GM23338 (cell line): Measurements from ENCODE around the gene ZC3H12C. TPM values are rescaled to one million over a fixed set of nuclear protein-coding genes. Genes with fewer than 3 reads are reported as not detected.

Experiments
- ATAC-seq: fragments of 200-7000 bp; cut with Tn5 transposase; 3 replicates; pipeline ENCODE4 v1.9.1; 2020
- DNase-seq: peaks from one replicate; pipeline ENCODE4 v3.0.0-alpha.2; 2015; ENCODE audit warnings: low spot score
- H2AFZ ChIP-seq: fragments of 200-600 bp; sonication (generic); 2 replicates; pipeline ENCODE4 v1.8.0; 2016; ENCODE audit warnings: antibody characterized with exemption, mild to moderate bottlenecking, moderate library complexity
- H3F3A ChIP-seq: fragments of 200-600 bp; sonication (generic); replicated peaks from 2 replicates; pipeline ENCODE4 v1.8.0; 2017; ENCODE audit warnings: antibody characterized with exemption, mixed run types, low read depth
- H3K27ac ChIP-seq: fragments of 200-600 bp; sonication (generic); 2 replicates; pipeline ENCODE4 v1.6.1; 2016; ENCODE audit warnings: low read depth
- H3K27me3 ChIP-seq: fragments of 200-600 bp; sonication (generic); 2 replicates; pipeline ENCODE4 v1.8.0; 2016; ENCODE audit warnings: mild to moderate bottlenecking, mixed run types, moderate library complexity; ENCODE audit not compliant: insufficient read depth
- H3K36me3 ChIP-seq: fragments of 200-600 bp; sonication (generic); 2 replicates; pipeline ENCODE4 v1.8.0; 2016; ENCODE audit warnings: mild to moderate bottlenecking; ENCODE audit not compliant: insufficient read depth
- H3K4me1 ChIP-seq: fragments of 200-600 bp; sonication (generic); 2 replicates; pipeline ENCODE4 v1.8.0; 2016; ENCODE audit warnings: mild to moderate bottlenecking, moderate library complexity; ENCODE audit not compliant: insufficient read depth
- H3K4me2 ChIP-seq: fragments of 200-600 bp; sonication (generic); 2 replicates; pipeline ENCODE4 v1.7.1; 2017; ENCODE audit warnings: mixed run types
- H3K4me3 ChIP-seq: fragments of 200-600 bp; sonication (generic); 2 replicates; pipeline ENCODE4 v1.6.1; 2016; ENCODE audit warnings: mixed run types
- H3K79me2 ChIP-seq: fragments of 200-600 bp; sonication (generic); replicated peaks from 2 replicates; pipeline ENCODE4 v1.8.0; 2017; ENCODE audit warnings: mild to moderate bottlenecking; ENCODE audit not compliant: insufficient read depth
- H3K9me2 ChIP-seq: fragments of 200-600 bp; sonication (generic); 2 replicates; pipeline ENCODE4 v1.8.0; 2017; ENCODE audit not compliant: insufficient read depth
- H4K20me1 ChIP-seq: fragments of 200-600 bp; sonication (generic); replicated peaks from 2 replicates; pipeline ENCODE4 v1.8.0; 2017; ENCODE audit warnings: mild to moderate bottlenecking; ENCODE audit not compliant: insufficient read depth
- H3K27ac Mint-ChIP-seq: 2 replicates; pipeline ENCODE4 v1.8.0; 2020; ENCODE audit warnings: inconsistent platforms, mild to moderate bottlenecking, moderate library complexity, mixed read lengths
- H3K27me3 Mint-ChIP-seq: 3 replicates; pipeline ENCODE4 v1.8.0; 2022; ENCODE audit warnings: low read depth, mild to moderate bottlenecking, moderate library complexity, mixed read lengths, inconsistent platforms; ENCODE audit not compliant: insufficient read depth, poor library complexity
- H3K36me3 Mint-ChIP-seq: 3 replicates; pipeline ENCODE4 v1.8.0; 2021; ENCODE audit warnings: low read depth, mild to moderate bottlenecking, inconsistent platforms, moderate library complexity, mixed read lengths
- H3K4me1 Mint-ChIP-seq: 3 replicates; pipeline ENCODE4 v1.8.0; 2020; ENCODE audit warnings: mild to moderate bottlenecking, inconsistent platforms, mixed read lengths
- H3K4me3 Mint-ChIP-seq: 3 replicates; pipeline ENCODE4 v1.8.0; 2021; ENCODE audit warnings: moderate library complexity, mild to moderate bottlenecking, inconsistent platforms, mixed read lengths
- H3K9me3 Mint-ChIP-seq: 3 replicates; pipeline ENCODE4 v1.8.0; 2020; ENCODE audit warnings: moderate library complexity, mild to moderate bottlenecking, inconsistent platforms, mixed read lengths
- ETS1 ChIP-seq: IDR thresholded peaks from 2 replicates; pipeline ENCODE4 v1.6.1; 2016; ENCODE audit warnings: antibody characterized with exemption
- EZH2 ChIP-seq: fragments of 200-600 bp; sonication (generic); IDR thresholded peaks from one replicate; pipeline ENCODE4 v1.8.0; 2017; ENCODE audit warnings: antibody characterized with exemption, mild to moderate bottlenecking, low read depth; ENCODE audit not compliant: unreplicated experiment
- NANOG ChIP-seq: IDR thresholded peaks from 2 replicates; pipeline ENCODE4 v1.6.1; 2016; ENCODE audit warnings: antibody characterized with exemption, borderline replicate concordance
- POLR2AphosphoS5 ChIP-seq: IDR thresholded peaks from 2 replicates; pipeline ENCODE4 v1.6.1; 2016; ENCODE audit warnings: antibody characterized with exemption, low read depth
- REST ChIP-seq: IDR thresholded peaks from one replicate; pipeline ENCODE4 v1.6.1; 2018; ENCODE audit warnings: antibody characterized with exemption; ENCODE audit not compliant: unreplicated experiment
- ZNF331 ChIP-seq: fragments of 250-450 bp; sonication (Bioruptor Pico); IDR thresholded peaks from 2 replicates; pipeline ENCODE4 v1.5.0; 2020; ENCODE audit warnings: low read depth, mild to moderate bottlenecking, moderate library complexity
- ZNF462 ChIP-seq: fragments of 250-450 bp; sonication (Bioruptor Pico); IDR thresholded peaks from 2 replicates; pipeline ENCODE4 v1.5.0; 2020; ENCODE audit warnings: mild to moderate bottlenecking, moderate library complexity
- polyA plus RNA-seq: library from polyadenylated mRNA; unstranded; fragments of >200 nt; fragmentation: Nextera tagmentation; extraction: Ambion mirVana; gene quantifications from 2 replicates; pipeline ENCODE4 v1.2.1, GENCODE V29; 2016
- total RNA-seq: library from RNA; depleted of rRNA; stranded (reverse); fragments of >200 nt; shearing (Covaris generic); gene quantifications from 2 replicates; pipeline ENCODE4 v1.2.3, GENCODE V29; 2014
- TF ChIP-seq, protein P1 (sequence below), 2 experiments: fragments of 200-600 bp in 1 of 2; sonication (generic) in 1 of 2; conservative IDR thresholded peaks; 2 replicates each; pipeline versions ENCODE4 v1.5.1 to v1.6.1; 2016 to 2017; ENCODE audit warnings: antibody characterized with exemption in 2 of 2, low read depth in 2 of 2, mild to moderate bottlenecking in 2 of 2, moderate library complexity in 1 of 2

Gene ZC3H12C
- total and polyA plus RNA-seq, 2 experiments from 2014 or later = 0.55 to 2.4 TPM

DNA sequence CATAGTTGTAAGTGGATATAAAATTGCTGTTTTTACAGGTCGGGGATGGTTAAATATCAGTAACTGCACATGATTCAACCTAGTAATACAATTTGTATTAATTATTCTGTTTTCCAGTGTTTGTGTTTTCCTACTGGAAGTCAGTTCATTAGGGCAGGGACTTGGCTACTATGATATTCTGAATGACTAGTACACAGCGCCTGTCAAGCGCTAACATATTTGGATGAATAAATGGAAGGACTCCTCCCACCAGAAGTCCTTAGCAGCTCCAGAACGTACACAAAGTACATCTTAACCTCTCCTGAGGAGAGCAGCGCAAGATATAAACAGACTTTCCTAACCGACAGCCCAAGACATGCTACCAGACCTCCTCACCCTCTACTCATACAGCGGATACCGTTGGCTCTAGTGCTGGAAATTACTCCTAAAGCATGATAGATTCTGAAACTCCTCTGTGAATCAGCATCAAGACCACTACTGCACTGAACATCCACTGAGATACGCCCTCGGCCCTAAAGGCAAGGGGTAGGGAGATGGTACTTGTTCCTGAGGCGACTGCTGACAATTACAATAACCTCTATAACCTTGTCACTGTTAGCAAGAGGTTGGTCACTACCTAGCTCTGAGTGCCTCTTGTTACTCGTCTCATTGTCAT, 124.2 kb downstream of the ZC3H12C start:
- Mint-ChIP-seq H3K27me3 (peaks cover 3% of the 10 kb centered on the region), H3K27ac (no peak overlapping the region)

More for the DNA sequence above, 124.2 kb downstream of the ZC3H12C start:
- no peak for TF ChIP-seq ZNF331 (CRISPR knock-in tag)
- TF ChIP-seq, protein P1, sequence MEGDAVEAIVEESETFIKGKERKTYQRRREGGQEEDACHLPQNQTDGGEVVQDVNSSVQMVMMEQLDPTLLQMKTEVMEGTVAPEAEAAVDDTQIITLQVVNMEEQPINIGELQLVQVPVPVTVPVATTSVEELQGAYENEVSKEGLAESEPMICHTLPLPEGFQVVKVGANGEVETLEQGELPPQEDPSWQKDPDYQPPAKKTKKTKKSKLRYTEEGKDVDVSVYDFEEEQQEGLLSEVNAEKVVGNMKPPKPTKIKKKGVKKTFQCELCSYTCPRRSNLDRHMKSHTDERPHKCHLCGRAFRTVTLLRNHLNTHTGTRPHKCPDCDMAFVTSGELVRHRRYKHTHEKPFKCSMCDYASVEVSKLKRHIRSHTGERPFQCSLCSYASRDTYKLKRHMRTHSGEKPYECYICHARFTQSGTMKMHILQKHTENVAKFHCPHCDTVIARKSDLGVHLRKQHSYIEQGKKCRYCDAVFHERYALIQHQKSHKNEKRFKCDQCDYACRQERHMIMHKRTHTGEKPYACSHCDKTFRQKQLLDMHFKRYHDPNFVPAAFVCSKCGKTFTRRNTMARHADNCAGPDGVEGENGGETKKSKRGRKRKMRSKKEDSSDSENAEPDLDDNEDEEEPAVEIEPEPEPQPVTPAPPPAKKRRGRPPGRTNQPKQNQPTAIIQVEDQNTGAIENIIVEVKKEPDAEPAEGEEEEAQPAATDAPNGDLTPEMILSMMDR (conservative IDR thresholded peaks at IDR 0.05; ENCODE audit: low read depth in 2 of 2) = no peak
- no peak for TF ChIP-seq POLR2AphosphoS5
- TF ChIP-seq ZNF462 (CRISPR knock-in tag) = no peak
- no peak for TF ChIP-seq NANOG
- no peak for TF ChIP-seq EZH2
- TF ChIP-seq REST = no peak
- no peak for TF ChIP-seq ETS1
- no peaks in the 10 kb centered on the region for H3K36me3 ChIP-seq
- Mint-ChIP-seq H3K4me3 (no peak overlapping the region), H3K4me1 (0 out of 3 replicates have a peak, but pooled peaks cover 2% of the 10 kb centered on the region), H3K9me3 (no peaks in the 10 kb centered on the region; the same call in 2 of the 3 replicates), H3K36me3 (no peaks in the 10 kb centered on the region; the same call in 2 of the 3 replicates)
- no peaks in the 10 kb centered on the region for H3K79me2 ChIP-seq
- no peaks in the 10 kb centered on the region for H3K27me3 ChIP-seq
- H3K9me2 ChIP-seq = no peaks in the 10 kb centered on the region
- H3F3A ChIP-seq = no peaks in the 10 kb centered on the region
- DNase-seq (no peak), ATAC-seq (no peak)
- no peak overlapping the region for H3K4me2 ChIP-seq
- H3K4me1 ChIP-seq = no peaks in the 10 kb centered on the region
- H2AFZ ChIP-seq = no peak overlapping the region
- H3K4me3 ChIP-seq = no peak overlapping the region
- H3K27ac ChIP-seq = no peak overlapping the region
- H4K20me1 ChIP-seq = no peaks in the 10 kb centered on the region
